Stimulated activated CD4-positive, alpha-beta T cell treated with anti-CD3 and anti-CD28 coated beads, TNF-alpha, amount 100 ng/mL, for 48 hours (primary cell): ENCODE measurements around the gene PRKAR1A.
A peak's percentile ranks its signal among the peaks of the same experiment; 100 is the strongest.
"Not testable (repeated sequence)": the region's sequence is repeated elsewhere in the genome, so short reads cannot be mapped to it uniquely, and the experiment has no call there.

Source experiments
- DNase-seq, 3 donors: peaks; one replicate each; pipeline ENCODE4 v3.0.0-alpha.2; 2020; ENCODE audit warnings: low read depth in 3 of 3

PRKAR1A gene

DNA sequence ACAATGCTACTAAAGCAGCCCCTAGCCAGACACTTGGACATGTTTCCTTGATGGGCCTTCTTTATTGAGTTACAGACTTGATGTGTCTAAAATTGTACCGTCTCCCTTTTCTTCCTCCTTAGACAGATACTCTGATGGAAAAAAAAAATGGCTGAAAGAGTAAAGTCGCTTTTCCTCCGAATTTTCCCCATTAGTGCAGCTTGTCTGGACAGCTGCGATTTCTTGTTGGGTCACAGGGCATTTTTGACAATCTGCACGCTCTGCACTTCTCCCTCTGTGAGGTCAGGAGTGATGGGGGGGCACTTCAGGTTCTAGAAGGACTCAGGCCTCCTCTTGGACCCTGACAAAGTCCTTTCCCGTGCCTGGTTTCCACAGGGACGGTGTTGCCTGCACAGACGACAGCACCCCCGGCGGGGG is 968 bp upstream of the PRKAR1A start:
- peak in 1 of 3 donors; percentile 8 for DNase-seq

DNA sequence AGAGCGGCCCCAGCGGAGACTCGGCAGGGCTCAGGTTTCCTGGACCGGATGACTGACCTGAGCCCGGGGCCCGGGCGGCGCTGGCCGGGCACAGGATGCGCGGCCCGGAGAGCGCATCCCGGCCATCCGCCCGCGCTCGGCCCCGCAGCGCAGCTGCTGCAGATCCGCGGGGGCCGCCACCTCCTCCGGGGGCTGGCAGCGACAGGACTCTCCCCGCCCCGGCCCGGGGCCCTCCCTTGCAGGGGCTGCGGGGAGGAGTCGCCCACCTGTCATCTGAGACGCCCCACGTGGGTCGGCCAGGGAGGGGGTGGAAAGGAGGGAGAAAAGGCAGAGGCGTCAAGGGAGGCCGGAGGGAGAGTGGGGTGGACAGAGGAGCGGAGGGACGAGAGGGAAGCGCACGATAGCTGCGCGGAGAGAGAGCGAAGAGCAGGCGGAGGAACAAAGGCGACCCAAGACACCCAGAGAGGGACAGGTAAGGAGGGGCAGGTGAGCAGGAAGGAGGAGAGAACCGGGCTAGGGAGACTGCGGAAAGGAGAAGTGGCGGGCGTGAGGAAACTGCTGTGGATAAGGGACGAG is 471 bp upstream of the PRKAR1A start:
- peak in 2 of 3 donors; percentile 24 to 40 for DNase-seq

DNA sequence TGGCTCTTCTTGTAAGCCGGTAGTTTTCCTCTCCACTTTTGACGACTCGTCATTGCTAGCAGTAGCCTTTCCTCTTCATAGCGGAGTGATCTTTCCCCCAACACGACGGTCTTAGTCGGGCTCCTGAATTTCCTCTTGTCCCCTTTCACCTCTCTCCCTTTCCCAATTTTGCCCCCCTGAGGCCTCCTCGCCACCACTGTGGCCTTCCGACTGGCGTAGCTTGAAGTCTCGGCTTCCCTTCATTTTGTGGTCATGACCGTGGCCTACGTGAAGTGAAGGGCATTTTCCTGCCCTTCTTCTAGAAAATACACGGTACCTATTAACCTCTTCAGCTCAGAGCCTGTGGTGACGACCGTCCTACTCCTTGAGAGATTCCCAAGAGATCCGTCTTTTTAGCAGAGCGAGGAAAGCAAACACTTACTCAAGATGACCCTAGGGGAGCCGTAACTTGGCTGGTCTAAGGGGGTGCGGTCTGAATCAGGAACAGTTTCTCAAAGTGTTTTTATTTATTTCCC is 787 bp downstream of the PRKAR1A start:
- no peak for DNase-seq

DNA sequence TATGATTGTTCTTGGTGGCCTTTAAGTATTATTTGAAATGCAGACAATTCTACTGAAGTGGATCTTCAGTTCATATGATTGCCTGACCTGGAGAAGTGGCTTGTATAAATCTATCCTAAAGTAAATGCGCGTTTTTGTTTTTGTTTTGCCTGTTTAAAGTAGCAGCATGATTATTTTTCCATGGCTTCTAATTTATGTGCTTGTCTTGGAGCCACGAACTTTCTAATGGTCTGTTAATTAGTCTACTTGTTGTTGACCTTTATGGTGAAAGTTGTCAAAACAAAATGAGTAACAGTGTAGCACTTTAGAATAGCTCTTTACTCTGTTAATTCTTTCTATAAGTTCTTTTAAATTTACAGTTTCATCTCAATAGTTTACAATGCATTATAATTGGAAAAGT is 1.7 kb downstream of the PRKAR1A start:
- no peak for DNase-seq

DNA sequence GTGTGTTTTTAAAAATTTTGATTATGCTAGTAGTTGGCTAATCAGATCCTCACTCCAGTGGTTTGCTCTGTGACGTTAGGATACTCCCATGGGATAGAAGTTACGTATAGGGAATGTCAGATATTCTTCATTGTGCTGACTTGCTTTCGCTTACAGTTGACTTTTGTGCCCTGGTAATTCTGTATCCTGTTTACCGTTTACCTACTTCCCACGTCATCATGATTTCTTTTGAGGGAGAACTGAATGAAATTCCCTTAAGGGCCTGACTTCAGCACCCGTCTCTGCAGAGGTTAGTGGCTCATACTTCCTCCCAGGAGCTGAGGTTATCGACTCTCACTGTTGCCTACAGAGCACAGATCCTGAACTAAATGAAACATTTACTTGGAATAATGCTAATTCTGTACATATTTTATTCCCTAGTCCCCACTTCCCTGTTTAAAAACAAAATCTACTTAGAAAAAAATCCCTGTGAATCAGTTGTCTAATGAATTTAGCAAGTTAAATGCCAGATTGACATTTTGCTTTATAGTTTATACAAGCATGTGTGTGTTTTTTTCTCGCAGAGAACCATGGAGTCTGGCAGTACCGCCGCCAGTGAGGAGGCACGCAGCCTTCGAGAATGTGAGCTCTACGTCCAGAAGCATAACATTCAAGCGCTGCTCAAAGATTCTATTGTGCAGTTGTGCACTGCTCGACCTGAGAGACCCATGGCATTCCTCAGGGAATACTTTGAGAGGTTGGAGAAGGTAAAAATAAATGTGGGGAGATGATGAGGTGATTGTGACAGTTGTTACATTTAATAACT is 2.8 kb downstream of the PRKAR1A start:
- no peak for DNase-seq

DNA sequence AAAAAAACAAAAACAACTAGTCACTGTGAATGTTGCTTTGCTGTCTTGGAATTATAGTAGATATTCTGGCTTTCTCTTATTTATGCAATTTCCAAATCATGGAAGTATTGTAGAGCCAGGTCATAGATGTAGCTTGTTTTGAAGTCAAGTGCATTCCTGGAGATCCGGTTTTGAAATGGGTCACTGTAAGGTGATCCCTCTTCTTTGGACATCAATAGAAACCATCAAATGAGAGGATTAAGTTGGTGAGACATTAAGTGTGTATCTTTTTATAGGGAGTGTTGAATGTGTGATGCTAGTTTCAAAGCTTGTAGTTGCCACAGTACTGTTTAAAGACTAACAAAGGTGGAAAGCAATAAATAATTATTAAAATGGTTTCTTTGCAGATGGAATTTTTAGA is 4.5 kb downstream of the PRKAR1A start:
- DNase-seq = no peak

DNA sequence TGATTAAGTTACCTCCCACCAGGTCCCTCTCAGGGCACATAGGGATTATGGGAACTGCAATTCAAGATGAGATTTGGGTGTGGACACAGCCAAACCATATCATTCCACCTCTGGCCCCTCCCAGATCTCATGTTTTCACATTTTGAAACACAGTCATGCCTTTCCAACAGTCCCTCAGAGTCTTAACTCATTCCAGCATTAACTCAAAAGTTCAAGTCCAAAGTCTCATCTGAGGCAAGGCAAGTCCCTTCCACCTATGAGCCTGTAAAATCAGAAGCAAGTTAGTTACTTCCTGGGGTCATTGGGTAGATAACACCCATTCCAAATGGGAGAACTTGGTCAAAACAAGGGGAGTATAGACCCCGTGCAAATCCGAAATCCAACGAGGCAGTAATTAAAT is 5.4 kb downstream of the PRKAR1A start:
- DNase-seq = not testable (repeated sequence)

DNA sequence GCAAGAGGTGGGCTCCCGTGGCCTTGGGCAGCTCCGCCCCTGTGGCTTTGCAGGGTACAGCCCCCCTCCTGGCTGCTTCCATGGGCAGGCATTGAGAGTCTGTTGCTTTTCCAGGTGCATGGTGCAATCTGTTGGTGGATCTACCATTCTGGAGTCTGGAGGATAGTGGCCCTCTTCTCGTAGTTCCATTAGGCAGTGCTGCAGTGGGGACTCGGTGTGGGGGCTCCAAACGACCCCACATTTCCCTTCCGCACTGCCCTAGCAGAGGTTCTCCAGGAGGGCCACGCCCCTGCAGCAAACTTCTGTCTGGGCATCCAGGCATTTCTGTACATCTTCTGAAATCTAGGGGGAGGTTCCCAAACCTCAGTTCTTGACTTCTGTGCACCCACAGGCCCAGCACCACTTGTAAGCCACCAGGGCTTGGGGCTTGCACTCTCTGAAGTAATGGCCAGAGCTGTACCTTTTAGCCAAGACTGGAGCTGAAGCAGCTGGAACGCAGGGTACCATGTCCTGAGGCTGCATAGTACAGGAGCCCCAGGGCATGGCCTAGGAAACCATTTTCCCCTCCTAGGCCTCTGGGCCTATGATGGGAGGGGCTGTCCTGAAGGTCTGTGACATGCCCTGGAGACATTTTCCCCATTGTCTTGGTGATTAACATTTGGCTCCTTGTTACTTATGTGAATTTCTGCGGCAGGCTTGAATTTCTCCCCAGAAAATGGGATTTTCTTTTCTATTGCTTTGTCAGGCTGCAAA is 6.0 kb downstream of the PRKAR1A start:
- DNase-seq = no peak

DNA sequence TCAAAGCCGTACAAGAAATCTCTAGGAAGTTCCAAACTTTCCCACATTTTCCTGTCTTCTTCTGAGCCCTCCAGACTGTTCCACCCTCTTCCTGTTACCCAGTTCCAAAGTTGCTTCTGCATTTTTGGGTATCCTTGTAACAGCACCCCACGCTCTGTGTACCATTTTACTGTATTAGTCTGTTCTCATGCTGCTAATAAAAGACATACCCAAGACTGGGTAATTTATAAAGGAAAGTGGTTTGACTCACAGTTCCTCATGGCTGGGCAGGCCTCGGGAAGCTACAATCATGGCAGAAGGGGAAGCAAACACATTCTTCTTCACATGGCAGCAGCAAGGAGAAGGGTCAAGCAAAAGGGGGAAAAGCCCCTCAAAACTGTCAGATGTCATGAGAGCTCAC is 6.8 kb downstream of the PRKAR1A start:
- not testable (repeated sequence) for DNase-seq

DNA sequence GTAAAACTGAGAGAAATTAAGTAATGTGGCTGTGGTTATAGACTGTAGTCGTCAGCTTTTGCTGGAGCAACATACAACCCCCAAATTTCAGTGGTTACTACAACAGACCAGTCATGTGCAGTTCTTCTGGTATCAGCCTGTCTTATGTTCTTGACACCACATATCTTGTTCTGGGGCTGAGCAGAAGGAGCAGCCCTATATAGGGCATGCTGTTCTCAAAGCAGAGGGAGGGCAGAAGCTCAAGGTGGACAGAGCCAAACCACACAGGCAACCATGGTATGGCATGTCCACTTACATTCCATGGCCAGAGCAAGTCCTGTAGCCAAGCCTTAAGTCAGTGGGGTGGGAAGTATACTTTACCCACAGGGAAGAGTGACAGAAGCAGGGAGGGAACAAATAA is 7.7 kb downstream of the PRKAR1A start:
- DNase-seq = no peak

DNA sequence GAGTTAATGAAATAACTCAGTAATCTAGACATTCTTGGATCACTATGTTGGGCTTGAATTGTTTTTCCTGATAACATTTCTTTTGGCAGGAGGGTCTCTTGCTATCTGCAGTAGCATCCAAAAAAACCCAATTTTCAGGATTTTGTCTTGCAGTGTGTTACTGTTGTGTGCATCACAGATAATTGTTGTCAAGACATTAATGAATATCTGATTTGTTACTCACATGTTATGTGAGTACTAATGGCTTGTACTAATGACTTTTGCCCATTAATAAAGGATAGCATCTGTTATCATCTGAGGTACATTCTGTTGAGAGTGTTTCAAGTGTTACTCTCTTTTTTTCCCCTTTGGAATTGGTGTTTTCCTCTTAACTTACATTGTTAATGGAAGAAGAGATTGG is 10.0 kb downstream of the PRKAR1A start:
- DNase-seq = no peak

DNA sequence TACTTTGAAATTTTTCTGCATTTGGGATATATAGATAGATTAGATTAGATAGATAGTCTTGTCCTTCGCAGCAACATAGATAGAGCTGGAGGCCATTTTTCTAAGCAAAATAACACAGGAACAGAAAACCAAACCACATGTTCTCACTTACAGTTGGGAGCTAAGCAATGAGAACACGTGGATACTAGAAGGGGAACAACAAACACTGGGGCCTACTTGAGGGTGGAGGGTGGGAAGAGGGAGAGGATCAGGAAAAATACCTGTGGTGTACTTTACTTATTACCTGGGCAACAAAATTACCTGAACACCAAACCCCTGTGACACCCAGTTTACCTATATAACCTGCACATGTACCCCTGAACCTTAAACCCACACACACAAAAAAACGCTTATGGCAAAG is 14.3 kb downstream of the PRKAR1A start:
- no peak for DNase-seq

DNA sequence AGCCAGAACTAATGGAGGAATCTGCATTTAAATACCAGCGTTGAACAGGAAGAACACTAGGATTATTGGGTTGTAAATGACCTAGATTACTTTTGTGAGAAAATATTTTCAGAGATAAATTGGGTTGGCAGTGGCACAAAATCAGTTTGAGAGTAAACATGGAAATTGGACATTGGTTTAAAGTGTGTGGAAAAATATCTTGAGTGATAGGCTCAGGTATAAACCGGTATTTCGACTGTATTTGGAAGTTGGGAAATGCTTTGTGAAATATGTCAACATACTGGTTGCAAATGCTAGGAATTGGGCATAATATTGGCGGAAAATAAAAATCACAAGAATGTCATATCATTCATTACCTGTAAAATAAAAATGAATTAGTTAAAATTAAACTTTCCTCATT is 15.1 kb downstream of the PRKAR1A start:
- DNase-seq = no peak

DNA sequence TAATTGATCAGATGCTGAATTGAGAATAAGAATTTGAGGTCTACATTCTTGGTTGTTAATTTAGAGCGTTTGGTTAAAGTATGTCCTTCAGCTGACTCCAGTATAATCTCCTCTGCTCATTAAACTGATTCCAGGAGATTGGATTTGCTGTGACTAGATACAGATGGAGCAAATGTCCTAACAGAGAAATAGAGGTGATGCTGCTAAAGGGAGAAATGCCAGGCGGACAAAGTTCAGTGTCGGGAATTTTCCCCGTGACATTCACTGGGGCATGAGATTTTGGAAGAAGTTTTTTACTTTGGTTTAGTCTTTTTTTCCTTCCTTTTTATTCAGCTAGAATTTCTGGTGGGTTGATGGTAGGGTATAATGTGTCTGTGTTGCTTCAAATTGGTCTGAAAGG is 19.0 kb downstream of the PRKAR1A start:
- DNase-seq = no peak

DNA sequence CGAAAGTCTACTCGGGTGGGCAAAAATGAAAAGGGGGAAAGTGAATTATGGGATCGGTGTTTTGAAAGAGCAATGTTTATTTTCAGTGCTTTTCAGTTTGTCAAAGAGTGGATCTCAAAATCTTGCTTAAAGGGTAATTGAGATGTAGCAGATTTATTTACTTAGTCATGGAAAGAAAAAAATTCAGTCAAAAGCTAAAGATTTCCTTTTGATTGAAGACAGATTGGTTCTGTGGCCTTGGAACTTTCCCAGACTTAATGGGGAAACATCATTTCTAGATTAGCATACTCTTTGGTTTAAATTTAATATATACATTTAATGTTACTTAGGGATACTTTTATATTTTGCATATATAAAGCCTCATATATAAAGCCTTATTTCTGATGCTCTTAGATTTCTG is 20.6 kb downstream of the PRKAR1A start:
- DNase-seq = no peak

DNA sequence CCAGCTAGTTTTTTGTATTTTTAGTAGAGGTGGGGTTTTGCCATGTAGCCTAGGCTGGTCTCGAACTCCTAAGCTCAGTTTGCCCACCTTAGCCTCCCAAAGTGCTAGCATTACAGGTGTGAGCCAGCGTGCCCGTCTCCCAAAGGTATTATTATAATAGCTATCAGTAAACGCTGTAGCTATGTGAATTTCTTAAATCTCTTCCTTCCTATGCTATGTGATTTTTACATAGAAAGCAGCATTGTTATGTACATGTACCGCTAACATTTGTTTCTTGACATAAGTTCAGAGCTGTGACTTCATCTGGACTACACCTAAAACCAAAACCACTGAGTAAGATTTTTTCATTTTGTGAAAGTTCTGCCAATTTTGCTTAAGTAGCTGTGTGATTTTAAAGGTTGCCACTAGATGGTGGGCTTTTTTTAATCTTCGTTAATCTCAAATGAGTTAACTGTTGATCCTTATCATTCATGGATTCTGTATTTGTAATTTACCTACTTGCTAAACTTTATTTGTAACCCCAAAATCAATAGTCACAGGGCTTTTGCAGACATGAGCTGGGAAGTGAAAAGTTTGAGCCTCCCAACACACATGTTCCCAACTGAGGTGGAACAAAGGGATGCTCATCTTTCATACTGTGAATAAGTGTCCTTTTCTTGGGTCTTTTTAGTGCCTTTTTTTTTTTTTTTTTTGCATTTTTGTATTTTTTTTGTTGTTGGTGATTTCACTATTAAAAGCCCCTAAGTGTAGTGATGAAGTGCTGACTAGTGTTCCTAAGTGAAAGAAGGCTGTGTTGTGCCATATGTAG is 21.9 kb downstream of the PRKAR1A start:
- no peak for DNase-seq

DNA sequence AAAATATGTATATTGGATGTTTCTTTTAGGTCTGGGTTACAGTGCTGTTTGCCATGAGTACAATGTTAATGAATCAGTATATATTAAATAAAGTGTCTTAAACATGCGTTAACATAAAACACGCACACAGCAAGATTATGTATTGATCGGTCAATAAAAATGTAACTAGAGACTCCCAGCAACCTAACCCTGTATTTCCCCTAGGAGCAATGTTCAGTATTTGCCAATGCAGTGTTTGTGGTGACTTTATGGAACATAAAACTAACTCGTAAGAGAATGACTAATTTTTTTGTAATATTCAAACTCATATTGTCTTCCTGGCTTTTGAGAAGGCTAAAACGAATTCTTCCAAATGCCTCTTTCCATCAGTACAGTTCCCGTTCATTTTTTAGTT is 22.5 kb downstream of the PRKAR1A start:
- DNase-seq = no peak

DNA sequence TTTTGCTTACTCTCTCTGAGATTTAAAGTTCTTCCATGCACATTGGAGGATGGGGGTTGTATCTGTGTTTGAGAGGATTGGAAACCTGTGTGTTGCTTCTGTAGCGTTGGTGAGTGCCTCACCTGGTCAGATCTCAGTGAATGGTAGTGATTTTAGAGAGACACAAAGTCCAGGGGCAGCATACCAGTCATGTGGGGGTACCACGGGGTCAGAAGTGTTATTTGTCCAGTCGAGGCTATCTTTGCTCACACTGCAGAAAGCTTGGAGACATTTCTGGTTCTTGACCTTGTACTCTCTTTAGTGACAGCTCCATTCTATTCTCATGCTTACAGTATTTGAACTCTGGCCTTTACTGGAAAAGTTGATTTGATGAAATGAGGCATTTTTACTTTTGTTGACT is 23.7 kb downstream of the PRKAR1A start:
- DNase-seq = no peak

DNA sequence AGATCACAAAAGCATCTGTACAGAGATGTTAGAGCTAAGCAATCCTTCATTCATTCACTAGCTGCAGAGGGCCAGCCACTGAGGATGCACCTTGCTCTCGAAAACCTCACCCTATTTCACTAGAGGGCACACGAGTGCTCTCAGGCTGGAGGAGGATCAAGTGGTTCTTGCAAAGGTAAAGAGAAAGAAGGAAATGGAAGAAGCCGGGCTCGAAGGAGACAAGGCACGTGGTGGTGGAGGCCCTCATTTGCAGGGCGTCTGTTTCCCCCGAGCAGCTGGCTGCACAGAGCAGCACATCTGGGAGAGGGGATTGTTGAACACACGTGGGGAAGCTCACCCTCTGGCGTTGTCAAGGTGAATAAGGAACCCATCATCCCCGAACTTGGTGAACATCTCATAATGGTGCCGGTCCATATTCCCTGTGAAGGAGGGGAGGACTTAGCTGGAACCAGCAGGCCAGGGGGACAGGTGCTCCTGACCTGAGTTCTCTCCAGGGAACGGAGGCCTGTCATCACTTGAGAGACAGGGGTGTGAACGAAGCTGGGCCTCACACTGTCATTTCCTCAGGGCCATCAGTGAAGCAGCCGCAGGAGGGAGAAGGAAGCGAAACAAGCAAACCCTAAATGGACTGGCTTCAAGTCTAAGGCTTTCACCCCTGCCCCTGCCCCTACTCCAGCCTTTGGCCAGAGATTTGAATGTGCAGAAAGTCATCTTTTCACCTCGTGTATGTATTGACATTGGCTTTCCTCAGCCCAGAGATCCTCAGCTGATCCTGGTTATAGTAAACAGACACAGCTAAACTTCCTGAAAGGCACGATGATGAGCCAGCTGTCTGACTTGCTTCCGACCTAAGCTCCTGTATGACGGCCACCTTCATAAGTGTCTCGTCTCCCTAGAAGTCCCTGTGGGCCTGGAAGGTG is 27.6 kb downstream of the PRKAR1A start:
- no peak for DNase-seq

DNA sequence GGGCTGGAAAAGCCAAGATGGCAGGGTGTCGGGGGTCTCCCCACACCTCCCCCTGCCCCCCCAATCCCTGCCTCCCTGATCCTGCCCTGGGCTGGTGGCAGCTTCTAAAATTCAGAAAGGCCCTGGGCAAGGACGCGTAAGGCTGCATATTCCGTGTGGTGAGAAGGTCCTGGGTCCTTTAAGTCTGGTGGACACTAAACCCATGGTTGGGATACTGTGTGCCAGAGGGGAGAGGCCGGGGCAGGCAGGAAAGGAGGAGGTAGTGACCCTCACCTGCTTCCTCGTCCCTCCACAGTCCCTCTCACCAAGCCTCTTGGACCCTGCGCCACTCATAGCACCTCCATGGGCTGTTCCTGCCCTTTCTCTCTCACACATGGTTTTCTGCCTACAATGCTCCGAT is 28.8 kb downstream of the PRKAR1A start:
- DNase-seq = no peak

DNA sequence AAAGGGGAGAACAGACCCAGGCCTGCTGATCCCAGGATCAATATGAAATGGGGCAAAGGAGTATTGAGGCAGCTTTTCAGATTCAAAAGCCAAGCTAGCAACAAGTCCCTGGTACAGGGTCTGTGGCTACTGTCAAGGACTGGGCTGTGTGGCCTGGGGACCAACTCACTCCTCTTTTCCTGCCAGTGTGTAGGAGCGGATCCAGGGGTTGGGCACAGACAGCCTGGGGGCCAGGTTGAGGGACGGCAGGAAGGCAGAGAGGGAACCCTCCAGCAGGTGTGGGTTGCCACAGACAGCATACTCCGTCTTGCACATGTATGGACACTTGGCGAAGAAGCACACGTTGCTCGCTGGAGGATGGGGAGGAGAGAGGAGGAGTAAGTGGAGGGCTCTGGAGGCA is 29.6 kb downstream of the PRKAR1A start:
- no peak for DNase-seq
